ENCODE data around the gene ABHD10.

Gene ABHD10

DNA sequence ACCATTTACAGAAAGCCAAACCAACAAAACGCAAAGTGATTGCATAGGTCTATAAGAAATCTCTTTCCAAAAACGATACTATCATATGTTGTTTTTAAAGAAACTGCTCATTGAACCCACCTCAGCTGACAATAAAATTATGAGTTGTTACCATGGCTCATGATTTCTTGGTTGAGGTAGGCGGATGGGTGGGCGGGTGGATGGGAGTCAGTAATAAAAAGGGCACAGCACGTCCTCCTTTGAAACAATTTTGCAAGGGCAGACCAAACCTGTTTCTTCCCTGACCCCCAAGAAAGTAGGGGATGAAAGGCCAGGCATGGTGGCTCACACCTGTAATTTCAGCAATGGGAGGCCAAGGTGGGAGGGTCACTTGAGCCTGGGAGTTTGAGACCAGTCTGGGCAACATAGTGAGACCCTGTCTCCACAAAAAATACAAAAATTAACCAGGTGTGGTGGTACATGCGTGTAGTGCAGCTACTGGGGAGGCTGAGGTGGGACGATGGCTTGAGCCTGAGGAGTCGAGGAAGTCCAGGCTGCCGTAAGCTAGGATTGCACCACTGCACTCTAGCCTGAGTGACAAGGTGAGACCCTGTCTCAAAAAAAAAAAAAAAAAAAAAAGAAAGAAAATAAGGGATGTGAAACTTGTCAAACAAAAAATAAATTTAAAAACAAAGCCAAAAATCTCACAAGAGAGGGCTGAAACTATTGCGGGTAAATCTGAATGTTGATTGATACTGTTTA, 2.1 kb downstream of the ABHD10 start:
- H3K36me3 ChIP-seq (ENCODE audit: control insufficient read depth, insufficient read depth, low read length) = peaks cover 9% of the 10 kb centered on the region
- no peak overlapping the region for H3K4me3 ChIP-seq (ENCODE audit: extremely low read depth, insufficient read depth, low read length, poor library complexity, severe bottlenecking)
- no peak overlapping the region for H3K27ac ChIP-seq (ENCODE audit: low read depth, low read length, severe bottlenecking)
- H3K4me1 ChIP-seq (ENCODE audit: control insufficient read depth, insufficient read depth, low read length, poor library complexity, severe bottlenecking) = no peaks in the 10 kb centered on the region
- WGBS, 2 experiments (ENCODE audit: insufficient coverage in 2 of 2) = 93 to 100% methylated on average over 4 to 6 of the region's 10 CpGs
- H3K9me3 ChIP-seq (ENCODE audit: control insufficient read depth, low read length) = no peaks in the 10 kb centered on the region

DNA sequence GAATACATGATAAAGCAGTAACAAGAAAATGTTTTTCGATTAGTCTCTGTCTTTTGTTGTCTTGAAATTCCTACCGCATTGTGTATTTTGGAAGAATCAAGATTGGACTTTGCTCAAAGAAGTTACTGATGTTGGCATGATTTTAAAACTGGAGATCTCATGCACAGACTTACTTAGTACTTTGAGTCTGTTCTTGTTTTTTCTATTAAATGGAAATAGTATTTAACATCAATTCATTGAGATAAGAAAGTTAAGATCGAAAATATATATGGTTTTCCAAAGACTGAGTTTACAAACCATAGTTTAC, 2.6 kb downstream of the ABHD10 start:
- no peak overlapping the region for H3K27ac ChIP-seq (ENCODE audit: low read depth, low read length, severe bottlenecking)
- no peak overlapping the region for H3K4me3 ChIP-seq (ENCODE audit: extremely low read depth, insufficient read depth, low read length, poor library complexity, severe bottlenecking)
- WGBS, 2 experiments (ENCODE audit: insufficient coverage in 2 of 2) = 90 to 100% methylated on average over 2 of the region's 3 CpGs
- no peaks in the 10 kb centered on the region for H3K9me3 ChIP-seq (ENCODE audit: control insufficient read depth, low read length)
- H3K36me3 ChIP-seq (ENCODE audit: control insufficient read depth, insufficient read depth, low read length) = peaks cover 14% of the 10 kb centered on the region
- H3K4me1 ChIP-seq (ENCODE audit: control insufficient read depth, insufficient read depth, low read length, poor library complexity, severe bottlenecking) = no peaks in the 10 kb centered on the region

DNA sequence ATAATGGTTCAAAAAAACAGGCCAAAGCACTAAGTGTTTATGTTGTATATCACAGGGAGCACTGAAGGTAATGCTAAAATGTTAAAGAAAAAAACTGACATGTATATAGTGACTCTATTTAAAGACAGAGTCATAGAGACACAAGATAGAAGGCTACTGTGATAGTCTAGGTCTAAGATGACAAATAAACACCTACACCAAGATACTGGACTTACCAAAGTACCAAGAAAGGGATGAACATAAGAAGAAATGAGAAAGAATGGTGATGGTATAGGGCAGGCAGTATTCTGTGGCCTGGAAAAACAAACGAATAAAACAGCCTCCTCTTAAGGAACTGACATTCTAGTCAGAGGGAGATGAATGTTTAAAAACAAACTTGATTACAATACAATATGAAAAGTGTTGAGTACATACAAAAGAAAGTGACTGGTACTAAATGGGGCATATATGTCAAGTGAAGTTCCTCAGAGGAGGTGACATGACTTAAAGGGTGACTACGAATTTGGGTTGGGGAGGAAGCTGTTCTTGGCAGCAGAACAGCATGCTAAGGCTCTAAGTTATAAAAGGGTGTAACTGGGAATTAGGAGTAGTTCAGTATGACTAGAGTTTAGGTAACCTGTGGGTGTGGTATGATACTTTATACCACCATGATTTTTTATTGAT, 5.9 kb downstream of the ABHD10 start:
- no peaks in the 10 kb centered on the region for H3K9me3 ChIP-seq (ENCODE audit: control insufficient read depth, low read length)
- H3K27ac ChIP-seq (ENCODE audit: low read depth, low read length, severe bottlenecking) = no peak overlapping the region
- peaks cover 21% of the 10 kb centered on the region for H3K36me3 ChIP-seq (ENCODE audit: control insufficient read depth, insufficient read depth, low read length)
- H3K4me3 ChIP-seq (ENCODE audit: extremely low read depth, insufficient read depth, low read length, poor library complexity, severe bottlenecking) = no peak overlapping the region
- WGBS, 2 experiments (ENCODE audit: insufficient coverage in 2 of 2) = 100% methylated on average over 1 of the region's 2 CpGs
- H3K4me1 ChIP-seq (ENCODE audit: control insufficient read depth, insufficient read depth, low read length, poor library complexity, severe bottlenecking) = no peaks in the 10 kb centered on the region

DNA sequence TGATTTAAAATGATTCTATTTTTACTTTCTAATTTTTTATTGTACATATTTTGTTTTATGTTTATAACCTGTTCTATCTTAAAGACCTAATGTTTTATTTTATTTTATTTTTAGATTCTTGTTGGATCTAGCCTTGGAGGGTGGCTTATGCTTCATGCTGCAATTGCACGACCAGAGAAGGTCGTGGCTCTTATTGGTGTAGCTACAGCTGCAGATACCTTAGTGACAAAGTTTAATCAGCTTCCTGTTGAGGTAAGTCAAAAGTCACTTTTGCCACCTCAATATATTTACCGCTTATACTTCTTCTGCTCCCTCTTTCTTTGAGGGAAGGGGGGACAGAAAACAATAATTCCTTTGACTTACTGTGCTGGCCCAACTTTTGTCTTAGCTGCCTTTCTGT, 8.0 kb downstream of the ABHD10 start:
- WGBS, 2 experiments (ENCODE audit: insufficient coverage in 2 of 2) = 100% methylated on average over 3 of the region's 3 CpGs; no CpG with 5 or more reads in 1 of the 2 experiments
- peaks cover 20% of the 10 kb centered on the region for H3K36me3 ChIP-seq (ENCODE audit: control insufficient read depth, insufficient read depth, low read length)
- no peak overlapping the region for H3K4me3 ChIP-seq (ENCODE audit: extremely low read depth, insufficient read depth, low read length, poor library complexity, severe bottlenecking)
- no peaks in the 10 kb centered on the region for H3K9me3 ChIP-seq (ENCODE audit: control insufficient read depth, low read length)
- no peaks in the 10 kb centered on the region for H3K4me1 ChIP-seq (ENCODE audit: control insufficient read depth, insufficient read depth, low read length, poor library complexity, severe bottlenecking)
- H3K27ac ChIP-seq (ENCODE audit: low read depth, low read length, severe bottlenecking) = no peak overlapping the region

DNA sequence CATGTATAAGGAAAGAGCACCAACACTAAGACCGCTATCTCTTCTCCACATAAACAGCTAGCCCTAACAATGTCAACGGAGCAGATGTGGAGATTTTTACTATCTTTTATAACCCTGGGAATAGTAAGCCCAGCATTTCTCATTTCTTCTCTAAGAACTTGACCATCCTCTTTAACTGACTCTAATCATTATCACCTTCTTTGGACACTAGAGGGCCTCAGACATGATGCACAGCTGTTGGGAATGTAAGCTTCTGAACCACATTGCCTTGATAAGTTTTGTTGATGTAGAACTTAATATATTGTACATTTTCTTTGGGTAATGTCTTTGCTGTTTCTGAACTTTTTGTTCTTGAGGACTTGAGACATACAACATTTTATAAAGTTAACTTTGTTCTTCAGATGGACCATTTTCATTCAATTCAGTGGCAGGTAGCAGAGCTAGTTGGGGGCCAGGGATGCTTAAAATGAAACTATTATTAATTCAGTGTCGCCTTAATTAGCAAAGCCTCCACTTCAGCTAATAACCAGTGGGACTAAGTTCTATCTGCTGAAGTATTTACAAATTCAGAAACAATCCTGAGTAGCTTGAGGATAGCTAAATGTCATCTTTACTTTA, 10.3 kb downstream of the ABHD10 start:
- Histone ChIP-seq H3K27ac (ENCODE audit: low read depth, low read length, severe bottlenecking) (no peak overlapping the region), H3K9me3 (ENCODE audit: control insufficient read depth, low read length) (no peaks in the 10 kb centered on the region), H3K36me3 (ENCODE audit: control insufficient read depth, insufficient read depth, low read length) (peaks cover 26% of the 10 kb centered on the region), H3K4me3 (ENCODE audit: extremely low read depth, insufficient read depth, low read length, poor library complexity, severe bottlenecking) (no peak overlapping the region), H3K4me1 (ENCODE audit: control insufficient read depth, insufficient read depth, low read length, poor library complexity, severe bottlenecking) (no peaks in the 10 kb centered on the region)
- 43 to 75% methylated on average over 2 to 3 of the region's 3 CpGs for WGBS, 2 experiments (ENCODE audit: insufficient coverage in 2 of 2)

DNA sequence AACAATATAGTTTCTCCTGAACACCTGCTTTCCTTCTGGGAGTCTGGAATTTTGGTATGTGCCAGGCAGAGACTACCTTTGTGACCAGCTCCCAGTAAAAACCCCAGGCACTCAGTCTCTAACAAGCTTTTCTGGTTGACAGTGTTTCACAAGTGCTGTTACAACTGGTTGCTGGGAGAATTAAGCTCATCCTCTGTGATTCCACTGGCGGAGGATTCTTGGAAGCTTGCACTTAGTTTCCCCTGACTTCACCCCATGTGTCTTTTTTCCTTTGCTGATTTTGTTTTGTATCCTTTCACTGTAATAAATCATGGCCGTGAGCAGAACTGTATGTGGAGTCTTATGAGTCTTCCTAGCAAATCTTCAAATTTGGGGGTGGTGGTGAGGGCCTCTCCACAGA, 14.2 kb downstream of the ABHD10 start:
- H3K27ac ChIP-seq (ENCODE audit: low read depth, low read length, severe bottlenecking) = no peak overlapping the region
- peaks cover 15% of the 10 kb centered on the region for H3K36me3 ChIP-seq (ENCODE audit: control insufficient read depth, insufficient read depth, low read length)
- no peak overlapping the region for H3K4me3 ChIP-seq (ENCODE audit: extremely low read depth, insufficient read depth, low read length, poor library complexity, severe bottlenecking)
- no peaks in the 10 kb centered on the region for H3K4me1 ChIP-seq (ENCODE audit: control insufficient read depth, insufficient read depth, low read length, poor library complexity, severe bottlenecking)
- 90 to 100% methylated on average over 1 of the region's 2 CpGs for WGBS, 2 experiments (ENCODE audit: insufficient coverage in 2 of 2)
- no peaks in the 10 kb centered on the region for H3K9me3 ChIP-seq (ENCODE audit: control insufficient read depth, low read length)

DNA sequence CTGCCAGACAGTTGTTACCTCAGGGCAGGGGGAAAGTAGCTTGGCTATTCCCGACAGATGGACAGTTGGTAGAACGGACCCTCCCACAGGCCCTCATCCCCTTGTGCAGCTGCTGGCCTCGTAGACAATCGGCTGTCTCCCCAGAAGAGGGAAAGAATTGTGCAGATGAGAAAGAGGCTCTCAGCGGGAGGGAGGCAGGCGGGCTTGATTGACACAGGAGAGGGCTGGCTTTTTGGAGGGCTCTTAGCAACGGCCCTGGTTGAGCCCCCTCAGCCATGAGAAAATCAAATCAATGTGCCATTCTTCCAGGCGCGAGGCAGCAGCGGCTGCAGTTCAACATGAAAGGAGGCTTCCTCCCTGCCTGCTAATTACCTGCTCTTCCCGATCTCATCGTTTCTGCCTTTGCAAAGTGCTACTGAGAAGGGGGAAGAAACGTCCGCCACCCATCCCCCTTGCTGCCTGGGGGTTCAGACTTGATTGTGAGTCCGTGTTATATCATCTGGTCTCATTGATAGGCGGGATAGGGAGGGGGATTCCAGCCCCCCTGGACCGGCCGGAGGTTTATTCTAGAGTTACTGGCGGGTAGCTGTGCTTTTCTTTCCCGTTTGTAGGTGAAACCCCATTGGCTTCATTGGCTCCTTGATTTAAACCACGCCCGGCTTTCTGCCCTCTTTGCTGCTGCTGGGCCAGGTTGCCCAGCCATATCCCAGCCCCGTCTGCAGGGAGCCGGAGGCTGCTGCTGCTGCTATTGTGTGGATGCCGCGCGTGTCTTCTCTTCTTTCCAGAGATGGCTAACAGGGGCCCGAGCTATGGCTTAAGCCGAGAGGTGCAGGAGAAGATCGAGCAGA, 20.0 kb downstream of the ABHD10 start, which contains the start of gene TAGLN3:
TSS of gene TAGLN3 (plus strand) at position 287 of the 848 bp plus-strand sequence. CDS start at position 788, 501 bp downstream.
- 2 to 3% methylated on average over 26 of the region's 30 CpGs for WGBS, 2 experiments (ENCODE audit: insufficient coverage in 2 of 2)
- peak within 1 kb of the TSS; percentile 34 for H3K4me3 ChIP-seq (ENCODE audit: extremely low read depth, insufficient read depth, low read length, poor library complexity, severe bottlenecking)
- H3K27ac ChIP-seq (ENCODE audit: low read depth, low read length, severe bottlenecking) = peak within 1 kb of the TSS; percentile 41
- H3K36me3 ChIP-seq (ENCODE audit: control insufficient read depth, insufficient read depth, low read length) = no peaks in the 10 kb centered on the region
- H3K4me1 ChIP-seq (ENCODE audit: control insufficient read depth, insufficient read depth, low read length, poor library complexity, severe bottlenecking) = peaks cover 17% of the 10 kb centered on the region
- no peaks in the 10 kb centered on the region for H3K9me3 ChIP-seq (ENCODE audit: control insufficient read depth, low read length)

DNA sequence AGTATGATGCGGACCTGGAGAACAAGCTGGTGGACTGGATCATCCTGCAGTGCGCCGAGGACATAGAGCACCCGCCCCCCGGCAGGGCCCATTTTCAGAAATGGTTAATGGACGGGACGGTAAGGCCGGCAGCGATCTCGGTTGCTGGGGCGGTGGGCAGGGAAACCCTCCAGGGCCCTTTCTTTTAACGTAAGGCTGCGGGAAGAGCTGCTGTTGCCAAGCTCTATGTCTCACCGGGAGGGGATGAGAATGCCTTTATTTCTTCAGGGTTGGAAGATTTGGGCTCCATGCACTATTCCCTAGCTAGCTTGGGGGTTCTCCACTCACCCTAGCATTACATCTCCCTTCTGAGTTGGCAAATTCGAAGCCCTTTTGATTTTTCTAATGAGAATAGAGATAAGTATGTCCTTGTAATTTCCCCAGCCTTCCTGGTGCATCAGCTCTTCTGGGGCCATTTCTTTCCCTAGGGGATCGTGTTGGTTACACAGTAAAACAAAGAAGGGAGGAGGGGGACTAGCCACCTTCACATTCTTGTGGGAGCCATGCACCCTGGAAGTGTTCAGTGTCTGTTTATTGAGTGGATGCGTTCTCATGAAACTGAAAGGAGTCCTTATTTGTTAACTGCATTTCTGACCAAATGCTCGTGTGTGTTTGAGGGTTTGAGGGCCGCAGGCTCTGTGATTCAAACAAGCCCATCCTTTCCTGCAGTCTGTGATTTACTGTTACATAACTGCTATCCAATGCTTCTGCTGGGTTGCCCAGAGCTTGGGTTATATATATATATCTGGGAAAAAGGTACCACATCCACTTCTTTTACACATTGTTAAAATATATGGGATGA, 20.9 kb downstream of the ABHD10 start:
- WGBS, 2 experiments (ENCODE audit: insufficient coverage in 2 of 2) = 4 to 7% methylated on average over 13 to 14 of the region's 19 CpGs
- Histone ChIP-seq H3K4me3 (ENCODE audit: extremely low read depth, insufficient read depth, low read length, poor library complexity, severe bottlenecking) (peak overlapping the region; percentile 34), H3K4me1 (ENCODE audit: control insufficient read depth, insufficient read depth, low read length, poor library complexity, severe bottlenecking) (peaks cover 17% of the 10 kb centered on the region)

DNA sequence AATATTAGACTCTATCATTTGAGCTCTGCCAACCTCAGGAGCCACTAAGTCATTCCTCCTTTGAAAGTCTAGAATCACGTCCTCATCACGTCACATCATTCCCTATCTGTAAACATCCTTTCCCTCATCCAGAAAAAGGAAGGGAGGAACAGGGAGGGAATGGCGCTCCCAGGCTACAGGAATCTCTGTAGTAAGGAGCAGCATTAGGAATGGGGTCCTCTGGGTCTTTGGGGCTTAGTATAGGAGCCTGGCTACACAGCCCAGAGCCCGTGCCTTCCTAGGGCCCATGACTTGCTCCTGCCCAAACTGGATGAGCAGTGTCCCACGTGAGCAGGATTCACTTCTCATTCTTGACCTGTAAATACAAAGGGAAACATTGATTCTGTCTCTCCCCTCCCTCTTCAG, 21.5 kb downstream of the ABHD10 start:
- Histone ChIP-seq H3K4me1 (ENCODE audit: control insufficient read depth, insufficient read depth, low read length, poor library complexity, severe bottlenecking) (peaks cover 17% of the 10 kb centered on the region), H3K9me3 (ENCODE audit: control insufficient read depth, low read length) (no peaks in the 10 kb centered on the region), H3K36me3 (ENCODE audit: control insufficient read depth, insufficient read depth, low read length) (no peaks in the 10 kb centered on the region), H3K4me3 (ENCODE audit: extremely low read depth, insufficient read depth, low read length, poor library complexity, severe bottlenecking) (no peak overlapping the region), H3K27ac (ENCODE audit: low read depth, low read length, severe bottlenecking) (no peak overlapping the region)
- WGBS, 2 experiments (ENCODE audit: insufficient coverage in 2 of 2) = 33 to 50% methylated on average over 1 to 2 of the region's 5 CpGs

More for the DNA sequence above, 20.9 kb downstream of the ABHD10 start:
- no peaks in the 10 kb centered on the region for H3K36me3 ChIP-seq (ENCODE audit: control insufficient read depth, insufficient read depth, low read length)
- H3K27ac ChIP-seq (ENCODE audit: low read depth, low read length, severe bottlenecking) = peak overlapping the region; percentile 20
- H3K9me3 ChIP-seq (ENCODE audit: control insufficient read depth, low read length) = no peaks in the 10 kb centered on the region

DNA sequence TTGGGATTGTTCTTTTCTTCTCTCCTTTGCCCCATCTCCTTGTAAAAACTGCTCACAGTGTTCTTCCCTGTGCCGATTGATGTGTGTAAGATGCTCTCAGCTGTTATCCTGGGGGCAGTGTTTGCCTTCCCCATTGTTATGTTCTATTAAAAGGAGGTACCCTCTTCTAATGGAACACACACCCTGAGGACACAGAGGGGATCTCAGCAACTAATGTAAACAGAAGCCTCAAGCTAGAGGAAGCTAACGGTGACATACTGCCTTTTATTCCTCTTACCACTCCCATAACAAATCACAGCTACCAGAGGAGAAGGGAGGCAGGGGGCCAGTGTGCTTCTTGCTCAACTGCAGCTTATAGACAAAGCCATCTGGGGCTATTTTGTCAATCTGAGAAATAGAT, 22.1 kb downstream of the ABHD10 start:
- Histone ChIP-seq H3K36me3 (ENCODE audit: control insufficient read depth, insufficient read depth, low read length) (no peaks in the 10 kb centered on the region), H3K27ac (ENCODE audit: low read depth, low read length, severe bottlenecking) (no peak overlapping the region), H3K4me1 (ENCODE audit: control insufficient read depth, insufficient read depth, low read length, poor library complexity, severe bottlenecking) (peaks cover 17% of the 10 kb centered on the region), H3K9me3 (ENCODE audit: control insufficient read depth, low read length) (no peaks in the 10 kb centered on the region), H3K4me3 (ENCODE audit: extremely low read depth, insufficient read depth, low read length, poor library complexity, severe bottlenecking) (no peak overlapping the region)
- WGBS, 2 experiments (ENCODE audit: insufficient coverage in 2 of 2) = no CpG with 5 or more reads among the region's 2 CpGs
